Esophagus muscularis mucosa (tissue), 4 donors: ENCODE measurements around the gene CERCAM. TPM values are rescaled to one million over a fixed set of nuclear protein-coding genes. Genes with fewer than 3 reads are reported as not detected.

Experiments
- DNase-seq: peaks from one replicate; pipeline ENCODE4 v3.0.0-alpha.2; 2017; ENCODE audit errors: extremely low spot score
- H3K27ac ChIP-seq, 4 donors: fragments of 200-600 bp; sonication (generic); replicated peaks in 1 of 4; 1 replicate in 3 of 4; 2 replicates in 1 of 4; pipeline ENCODE4 v1.5.1; 2016 to 2019; ENCODE audit warnings: mild to moderate bottlenecking in 1 of 4
- H3K27me3 ChIP-seq, 4 donors: fragments of 200-600 bp; sonication (generic); one replicate each; pipeline versions ENCODE4 v1.5.1 to v1.6.0; 2016 to 2019
- H3K36me3 ChIP-seq, 4 donors: fragments of 200-600 bp; sonication (generic); one replicate each; pipeline ENCODE4 v1.5.1; 2016 to 2019
- H3K4me1 ChIP-seq, 4 donors: fragments of 200-600 bp; sonication (generic); one replicate each; pipeline ENCODE4 v1.5.1; 2016 to 2019
- H3K4me3 ChIP-seq, 4 donors: fragments of 200-600 bp; sonication (generic); 1 replicate in 2 of 4; 2 replicates in 2 of 4; pipeline ENCODE4 v1.5.1; 2016 to 2019; ENCODE audit warnings: mild to moderate bottlenecking in 4 of 4, moderate library complexity in 1 of 4
- H3K9me3 ChIP-seq, 4 donors: fragments of 200-600 bp; sonication (generic); 1 replicate in 3 of 4; 2 replicates in 1 of 4; pipeline ENCODE4 v1.5.1; 2016 to 2019
- EP300 ChIP-seq: sonication (generic); formaldehyde crosslinking; IDR thresholded peaks from one replicate; pipeline ENCODE4 v1.6.1; 2017; ENCODE audit warnings: antibody characterized with exemption
- POLR2A ChIP-seq: fragments of 450-650 bp; IDR thresholded peaks from one replicate; pipeline ENCODE4 v1.6.1; 2017; ENCODE audit warnings: antibody characterized with exemption, moderate library complexity, mild to moderate bottlenecking, low read depth
- POLR2AphosphoS5 ChIP-seq, 2 donors: sonication (generic); formaldehyde crosslinking; IDR thresholded peaks; one replicate each; pipeline ENCODE4 v1.6.1; 2017; ENCODE audit warnings: antibody characterized with exemption in 2 of 2
- WGBS: methylation state at CpG from one replicate; pipeline ENCODE4 v1.1.5; 2018; 5-methylcytosine and 5-hydroxymethylcytosine counted together
- intact Hi-C: fragments of 100-400 bp; cut with DNase I; formaldehyde crosslinking; loops from one replicate; pipeline ENCODE4 v1.15.1; 2023
- total RNA-seq, 4 donors: library from RNA; depleted of rRNA; stranded (reverse); fragments of >200 nt; gene quantifications; one replicate each; pipeline versions ENCODE4 v1.1.0 to v1.2.1, GENCODE V29; 2016
- TF ChIP-seq, protein P1 (sequence below), 3 experiments: fragments of 200-600 bp in 2 of 3; fragments of 450-650 bp in 1 of 3; sonication (generic) in 2 of 3; IDR thresholded peaks; one replicate each; pipeline ENCODE4 v1.5.1; 2017 to 2019; ENCODE audit warnings: antibody characterized with exemption in 3 of 3, mild to moderate bottlenecking in 2 of 3, moderate library complexity in 1 of 3

CERCAM gene
- total RNA-seq, 4 donors from 2014 or later, result 21.7 to 31.0 (median 27.5) TPM

DNA sequence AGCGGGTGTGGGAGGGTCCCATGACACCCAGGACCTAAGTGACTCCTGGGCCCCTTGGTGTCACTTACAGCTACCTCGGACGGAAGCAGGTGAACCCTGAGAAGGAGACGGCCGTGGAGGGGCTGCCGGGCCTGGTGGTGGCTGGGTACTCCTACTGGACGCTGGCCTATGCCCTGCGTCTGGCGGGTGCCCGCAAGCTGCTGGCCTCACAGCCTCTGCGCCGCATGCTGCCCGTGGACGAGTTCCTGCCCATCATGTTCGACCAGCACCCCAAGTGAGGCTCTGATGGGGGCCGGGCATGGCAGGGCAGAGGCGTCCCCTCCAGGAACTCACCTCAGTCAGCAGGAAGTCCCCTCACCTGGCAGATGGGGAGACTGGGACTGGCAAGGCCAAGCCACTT, 13.7 kb downstream of the CERCAM start:
- Histone ChIP-seq H3K27ac (no peak overlapping the region), H3K4me1 (peaks cover 6 to 10% (median 10%) of the 10 kb centered on the region in 4 donors), H3K27me3 (no peaks in the 10 kb centered on the region), H3K36me3 (peaks cover 0 to 49% (median 16%) of the 10 kb centered on the region in 4 donors), H3K4me3 (no peak overlapping the region), H3K9me3 (no peaks in the 10 kb centered on the region)
- TF ChIP-seq POLR2AphosphoS5 (IDR thresholded peaks at IDR 0.05) (no peak), POLR2A (no peak), EP300 (no peak)
- TF ChIP-seq, protein P1, sequence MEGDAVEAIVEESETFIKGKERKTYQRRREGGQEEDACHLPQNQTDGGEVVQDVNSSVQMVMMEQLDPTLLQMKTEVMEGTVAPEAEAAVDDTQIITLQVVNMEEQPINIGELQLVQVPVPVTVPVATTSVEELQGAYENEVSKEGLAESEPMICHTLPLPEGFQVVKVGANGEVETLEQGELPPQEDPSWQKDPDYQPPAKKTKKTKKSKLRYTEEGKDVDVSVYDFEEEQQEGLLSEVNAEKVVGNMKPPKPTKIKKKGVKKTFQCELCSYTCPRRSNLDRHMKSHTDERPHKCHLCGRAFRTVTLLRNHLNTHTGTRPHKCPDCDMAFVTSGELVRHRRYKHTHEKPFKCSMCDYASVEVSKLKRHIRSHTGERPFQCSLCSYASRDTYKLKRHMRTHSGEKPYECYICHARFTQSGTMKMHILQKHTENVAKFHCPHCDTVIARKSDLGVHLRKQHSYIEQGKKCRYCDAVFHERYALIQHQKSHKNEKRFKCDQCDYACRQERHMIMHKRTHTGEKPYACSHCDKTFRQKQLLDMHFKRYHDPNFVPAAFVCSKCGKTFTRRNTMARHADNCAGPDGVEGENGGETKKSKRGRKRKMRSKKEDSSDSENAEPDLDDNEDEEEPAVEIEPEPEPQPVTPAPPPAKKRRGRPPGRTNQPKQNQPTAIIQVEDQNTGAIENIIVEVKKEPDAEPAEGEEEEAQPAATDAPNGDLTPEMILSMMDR (IDR thresholded peaks at IDR 0.05), result no peak
- intact Hi-C loops, result no loop called here
- WGBS, result no CpG with 5 or more reads among the region's 17 CpGs
- no peak for DNase-seq

DNA sequence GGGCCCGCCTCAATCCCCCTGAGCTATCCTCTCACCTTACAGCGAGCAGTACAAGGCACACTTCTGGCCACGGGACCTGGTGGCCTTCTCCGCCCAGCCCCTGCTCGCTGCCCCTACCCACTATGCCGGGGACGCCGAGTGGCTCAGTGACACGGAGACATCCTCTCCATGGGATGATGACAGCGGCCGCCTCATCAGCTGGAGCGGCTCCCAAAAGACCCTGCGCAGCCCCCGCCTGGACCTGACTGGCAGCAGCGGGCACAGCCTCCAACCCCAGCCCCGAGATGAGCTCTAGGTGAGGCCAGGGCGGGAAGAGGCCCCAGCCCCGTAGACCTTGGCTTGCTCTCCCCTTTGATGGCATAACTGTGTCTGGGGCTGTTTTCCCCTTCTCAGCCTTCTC, 15.0 kb downstream of the CERCAM start:
- TF ChIP-seq, protein P1 (IDR thresholded peaks at IDR 0.05), result no peak
- TF ChIP-seq POLR2A (no peak), POLR2AphosphoS5 (IDR thresholded peaks at IDR 0.05) (no peak), EP300 (no peak)
- H3K4me1 ChIP-seq, result peaks cover 6 to 10% (median 10%) of the 10 kb centered on the region in 4 donors
- DNase-seq, result no peak
- WGBS, result 89% methylated on average over 18 of the region's 18 CpGs
- no peak overlapping the region for H3K4me3 ChIP-seq
- H3K36me3 ChIP-seq, result peaks cover 0 to 39% (median 16%) of the 10 kb centered on the region in 4 donors
- H3K9me3 ChIP-seq, result no peaks in the 10 kb centered on the region
- intact Hi-C loops, result no loop called here
- H3K27me3 ChIP-seq, result no peaks in the 10 kb centered on the region
- no peak overlapping the region for H3K27ac ChIP-seq

DNA sequence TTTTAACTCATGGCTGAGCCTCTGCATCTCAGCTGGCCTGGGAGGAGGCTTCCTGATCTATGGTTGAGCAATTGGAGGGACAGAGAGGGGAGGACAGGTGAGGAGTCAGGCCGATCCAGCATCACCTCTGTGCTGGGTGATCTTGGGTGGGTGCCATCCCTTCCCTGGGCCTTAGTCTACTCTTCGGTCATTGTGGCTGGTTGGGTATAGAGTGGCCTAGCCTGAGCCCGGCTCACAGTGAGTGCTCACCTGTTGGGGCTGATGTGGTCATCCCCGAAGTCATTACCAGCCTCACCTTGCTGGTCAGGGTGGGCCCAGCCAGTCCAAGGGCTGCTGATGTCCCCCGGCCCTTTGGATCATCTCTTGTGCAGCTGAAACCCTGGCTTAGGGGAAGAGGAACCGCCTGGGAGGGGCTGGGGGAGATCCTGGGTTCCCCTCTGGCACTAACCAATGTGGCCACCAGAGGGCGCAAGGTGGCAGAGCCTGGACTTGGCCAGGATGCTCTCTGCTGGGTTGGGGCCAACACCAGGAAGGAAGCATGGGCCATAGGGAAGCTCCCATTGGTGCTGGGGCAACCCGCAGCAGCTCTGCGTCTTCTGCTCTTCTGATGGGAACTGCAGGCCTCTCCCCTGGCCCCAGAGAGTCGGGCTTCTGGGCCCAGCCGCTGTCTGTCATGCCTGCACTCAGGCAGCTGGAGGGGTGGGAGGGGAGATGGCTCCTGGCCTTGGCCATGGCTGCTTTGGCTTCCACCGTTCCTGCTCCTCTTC, 17.9 kb downstream of the CERCAM start:
- Histone ChIP-seq H3K4me1 (peaks cover 6 to 10% (median 10%) of the 10 kb centered on the region in 4 donors), H3K27ac (peak overlapping the region in 1 of 4 donors; percentile 39)
- intact Hi-C loops, result no loop called here

DNA sequence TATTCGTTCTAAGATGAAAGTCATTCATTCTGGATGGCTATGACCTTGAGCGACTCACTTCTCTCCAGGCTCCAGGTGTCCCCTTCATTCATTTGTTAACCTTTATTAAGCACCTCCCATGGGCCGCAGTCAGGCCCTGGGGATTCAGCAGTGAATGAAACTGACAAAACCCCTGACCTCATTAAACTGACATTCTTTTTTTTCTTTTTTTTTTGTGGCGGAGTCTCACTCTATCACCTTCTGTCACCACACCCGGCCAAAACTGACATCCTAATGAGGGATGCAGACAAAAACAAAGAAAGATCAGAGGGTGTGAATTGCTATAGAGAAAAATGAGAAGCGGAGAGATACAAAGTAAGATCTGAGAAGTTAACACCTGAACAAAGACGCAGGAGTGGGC, 18.6 kb downstream of the CERCAM start:
- TF ChIP-seq POLR2A (no peak), EP300 (no peak), POLR2AphosphoS5 (IDR thresholded peaks at IDR 0.05) (no peak)
- TF ChIP-seq, protein P1 (IDR thresholded peaks at IDR 0.05), result no peak
- intact Hi-C loops, result no loop called here
- Histone ChIP-seq H3K4me3 (no peak overlapping the region), H3K36me3 (peaks cover 0 to 19% (median 8%) of the 10 kb centered on the region in 4 donors), H3K9me3 (no peaks in the 10 kb centered on the region), H3K27me3 (peaks cover 0 to 3% (median 0%) of the 10 kb centered on the region in 4 donors), H3K27ac (no peak overlapping the region), H3K4me1 (peaks cover 6 to 10% (median 10%) of the 10 kb centered on the region in 4 donors)
- WGBS, result 78% methylated on average over 7 of the region's 7 CpGs
- no peak for DNase-seq

More for the DNA sequence above, 17.9 kb downstream of the CERCAM start:
- H3K4me3 ChIP-seq, result no peak overlapping the region
- WGBS, result 50% methylated on average over 2 of the region's 12 CpGs
- TF ChIP-seq POLR2A (no peak), POLR2AphosphoS5 (IDR thresholded peaks at IDR 0.05) (peak; percentile 63 to 69), EP300 (no peak)
- TF ChIP-seq, protein P1 (IDR thresholded peaks at IDR 0.05), result peak; percentile 88 to 98 (median 93)
- H3K27me3 ChIP-seq, result no peaks in the 10 kb centered on the region
- H3K36me3 ChIP-seq, result peaks cover 0 to 24% (median 10%) of the 10 kb centered on the region in 4 donors
- no peaks in the 10 kb centered on the region for H3K9me3 ChIP-seq
- no peak for DNase-seq
